ENCODE data around the gene TMEM141. TPM values are rescaled to one million over a fixed set of nuclear protein-coding genes. Genes with fewer than 3 reads are reported as not detected.

TMEM141 gene
- total RNA-seq, 4 donors from 2014 or later = 22.2 to 68.8 (median 54.4) TPM

- no peak for TF ChIP-seq CTCF (IDR thresholded peaks at IDR 0.05; ENCODE audit: low read depth)
These were observed 4.7 kb upstream of the TMEM141 start for GRCh38 chr9:136786451-136786850.

DNA sequence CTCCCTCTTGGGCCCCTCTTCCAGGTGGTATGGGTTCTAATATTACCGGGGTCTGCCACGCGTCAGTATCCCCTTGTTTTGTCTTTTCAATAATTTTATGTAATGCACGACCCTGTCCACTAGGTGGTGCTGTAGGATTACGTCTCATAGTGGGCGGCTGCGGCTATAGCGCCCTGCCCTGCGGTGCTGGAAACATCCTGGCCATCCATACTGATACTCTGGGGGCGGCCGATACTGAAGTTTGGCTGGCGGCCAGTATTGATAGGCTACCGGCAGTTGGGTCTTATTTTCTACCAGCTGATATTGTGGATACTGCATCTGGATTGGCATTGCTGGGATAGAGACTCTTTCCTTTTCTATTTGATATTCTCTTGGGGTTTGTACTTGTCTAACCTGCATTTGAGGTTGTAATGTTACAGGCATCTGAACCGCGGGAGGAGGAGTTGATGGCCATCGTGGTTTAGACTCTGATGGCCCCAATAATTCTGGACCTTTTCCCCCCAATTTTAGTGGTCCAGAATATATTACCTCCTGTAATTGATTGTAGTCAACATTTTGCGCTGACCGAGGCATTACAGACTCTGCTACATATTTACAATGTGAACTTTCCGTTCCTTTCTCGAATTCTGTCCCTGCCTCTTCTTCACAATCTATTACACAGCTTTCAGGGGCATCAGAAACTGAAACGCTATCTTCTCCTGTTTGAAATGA lies 3.3 kb upstream of the TMEM141 start:
- TF ChIP-seq CTCF (IDR thresholded peaks at IDR 0.05; ENCODE audit: low read depth) = no peak

GRCh38 chr9:136789523-136789937 lies 1.6 kb upstream of the TMEM141 start:
- no peak for TF ChIP-seq CTCF (IDR thresholded peaks at IDR 0.05; ENCODE audit: low read depth)

DNA sequence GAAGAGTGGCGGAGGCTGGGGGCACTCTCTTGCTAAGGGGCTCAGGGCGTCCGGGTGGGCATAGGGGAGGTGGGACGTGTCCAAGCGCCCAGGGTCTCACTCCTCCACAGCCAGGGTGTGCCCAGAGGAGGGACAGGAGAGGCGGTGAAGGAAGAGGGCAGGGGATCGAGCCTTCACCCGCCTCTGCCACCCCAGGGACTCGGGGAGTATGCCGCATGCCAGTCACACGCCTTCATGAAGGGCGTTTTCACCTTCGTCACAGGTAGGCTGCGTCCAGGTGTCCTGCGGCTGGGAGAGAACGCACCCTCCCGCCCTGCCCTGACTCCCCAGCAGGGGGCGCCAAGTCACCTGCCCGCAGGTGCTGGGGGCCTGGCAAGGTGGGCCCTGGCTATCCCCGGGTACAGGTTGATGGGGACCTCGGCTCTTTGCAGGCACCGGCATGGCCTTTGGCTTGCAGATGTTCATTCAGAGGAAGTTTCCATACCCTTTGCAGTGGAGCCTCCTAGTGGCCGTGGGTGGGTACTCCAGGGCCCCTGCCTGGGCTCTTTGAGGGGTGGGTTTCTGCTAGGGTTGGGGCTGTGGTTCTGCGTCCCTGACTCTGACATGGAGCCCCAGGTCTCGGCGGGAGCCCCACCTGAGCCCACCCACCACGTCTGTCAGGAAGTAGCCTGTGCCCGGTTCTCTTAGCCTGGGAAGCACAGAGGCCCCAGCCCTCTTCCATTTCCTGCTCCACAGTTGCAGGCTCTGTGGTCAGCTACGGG lies 552 bp downstream of the TMEM141 start:
- no peak for TF ChIP-seq CTCF (IDR thresholded peaks at IDR 0.05; ENCODE audit: low read depth)

DNA sequence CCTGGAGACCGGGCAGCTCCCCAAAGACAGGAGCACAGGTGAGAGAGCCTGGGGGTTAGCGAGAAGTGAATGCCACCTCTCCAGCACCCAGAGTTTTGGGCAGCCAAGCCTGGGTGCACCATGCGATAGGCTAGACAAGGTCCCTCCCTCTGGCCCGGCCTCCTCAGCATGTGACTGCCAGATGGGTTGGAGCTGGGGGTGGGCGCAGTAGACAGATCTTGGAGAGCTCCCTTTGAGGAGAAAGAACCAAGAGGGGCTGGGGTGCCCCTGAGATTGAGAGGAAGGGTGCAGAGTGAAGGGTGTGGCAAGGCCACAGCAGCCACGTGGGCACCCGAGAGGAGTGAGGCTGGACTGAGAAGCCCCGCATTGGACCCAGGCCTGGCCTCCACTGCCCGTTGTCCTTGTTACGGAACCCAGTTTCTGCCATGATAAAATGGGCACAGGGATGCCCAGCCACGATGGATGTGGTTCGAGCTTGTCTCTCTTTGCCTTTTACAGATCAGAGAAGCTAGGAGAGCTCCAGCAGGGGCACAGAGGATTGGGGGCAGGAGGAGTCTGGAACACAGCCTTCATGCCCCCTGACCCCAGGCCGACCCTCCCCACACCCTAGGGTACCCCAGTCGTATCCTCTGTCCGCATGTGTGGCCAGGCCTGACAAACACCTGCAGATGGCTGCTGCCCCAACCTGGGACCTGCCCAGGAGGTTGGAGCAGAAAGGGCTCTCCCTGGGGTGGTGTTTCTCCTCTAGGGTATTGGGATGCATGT lies 1.4 kb downstream of the TMEM141 start:
- TF ChIP-seq CTCF (IDR thresholded peaks at IDR 0.05; ENCODE audit: low read depth) = no peak

DNA sequence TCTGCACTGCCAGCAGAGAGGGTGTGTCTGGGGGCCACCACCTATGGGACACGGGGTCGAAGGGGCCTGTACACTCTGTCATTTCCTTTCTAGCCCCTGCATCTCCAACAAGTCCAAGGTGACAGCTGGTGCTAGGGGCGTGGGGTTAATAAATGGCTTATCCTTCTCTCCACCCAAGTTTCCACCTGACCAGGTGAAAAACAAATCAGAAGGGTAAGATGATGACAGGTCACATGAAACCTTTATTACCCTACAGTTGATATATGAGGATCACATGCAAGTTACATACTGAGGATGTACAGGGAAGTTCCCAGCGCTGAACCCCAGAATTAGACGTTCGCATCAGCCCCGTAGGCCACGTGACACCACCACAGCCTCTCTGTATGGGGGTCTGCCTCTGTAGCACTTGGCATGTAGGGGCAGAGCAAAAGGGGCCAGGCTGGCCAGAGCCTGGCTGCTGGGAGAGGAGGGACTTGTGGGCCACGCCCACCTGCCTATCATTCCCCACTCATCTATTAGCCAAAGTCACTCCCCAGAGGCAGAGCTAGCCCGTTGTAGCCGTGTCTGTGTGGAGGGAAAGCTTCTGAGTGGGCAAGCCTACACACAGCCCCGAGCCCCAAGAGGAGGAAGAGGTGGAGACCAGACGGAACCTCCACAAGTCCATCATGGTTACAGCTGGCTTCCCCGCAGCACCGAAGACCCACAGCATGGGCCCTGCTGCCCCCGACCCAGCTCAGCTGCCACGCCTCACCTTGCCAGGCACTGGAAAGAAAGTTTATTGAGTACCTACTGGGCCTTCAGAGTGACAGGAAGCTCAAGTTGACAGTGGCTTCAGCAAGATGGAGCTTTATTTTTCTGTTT lies 2.2 kb downstream of the TMEM141 start:
- TF ChIP-seq CTCF (IDR thresholded peaks at IDR 0.05; ENCODE audit: low read depth) = no peak
